ENCODE results near the gene MYO16.
"Not testable (repeated sequence)": the region's sequence is repeated elsewhere in the genome, so short reads cannot be mapped to it uniquely, and the experiment has no call there.

The MYO16 gene

DNA sequence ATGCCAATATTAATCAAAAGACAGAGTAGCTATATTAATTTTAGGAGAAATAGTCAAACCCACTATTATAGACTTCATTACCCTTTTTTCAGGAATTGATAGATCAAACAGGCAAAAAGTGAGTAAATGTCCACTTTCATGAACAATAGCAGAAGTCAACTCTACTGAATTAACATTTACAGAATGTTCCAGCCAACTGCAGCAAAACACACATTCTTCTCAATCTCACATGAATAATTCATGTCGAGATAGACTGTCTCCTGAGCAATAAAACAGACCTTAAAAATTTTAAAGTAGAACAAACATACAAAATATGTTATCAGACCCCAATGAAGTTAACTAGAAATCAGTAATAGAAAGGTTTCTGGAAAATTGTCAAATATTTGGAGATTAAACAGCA, 118.4 kb downstream of the MYO16 start:
- no peak for DNase-seq

DNA sequence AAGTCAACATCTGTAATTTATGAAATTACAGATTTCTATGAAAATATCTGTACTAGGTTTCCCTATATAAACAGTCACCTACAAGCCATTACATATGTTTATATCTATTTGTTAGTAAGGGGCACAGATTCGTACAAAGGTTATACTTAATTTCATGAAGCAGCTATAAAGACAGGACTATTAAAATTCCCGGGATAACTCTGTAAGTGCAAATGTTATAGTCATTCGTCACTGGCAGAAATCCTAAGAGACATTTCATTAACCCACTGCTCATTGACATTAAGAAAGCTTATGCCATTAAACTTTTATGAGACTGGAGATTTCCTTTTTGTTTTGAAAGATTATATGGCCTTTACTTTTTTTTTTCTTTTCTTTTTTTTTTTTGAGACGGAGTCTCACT, 122.9 kb downstream of the MYO16 start:
- DNase-seq: no peak

DNA sequence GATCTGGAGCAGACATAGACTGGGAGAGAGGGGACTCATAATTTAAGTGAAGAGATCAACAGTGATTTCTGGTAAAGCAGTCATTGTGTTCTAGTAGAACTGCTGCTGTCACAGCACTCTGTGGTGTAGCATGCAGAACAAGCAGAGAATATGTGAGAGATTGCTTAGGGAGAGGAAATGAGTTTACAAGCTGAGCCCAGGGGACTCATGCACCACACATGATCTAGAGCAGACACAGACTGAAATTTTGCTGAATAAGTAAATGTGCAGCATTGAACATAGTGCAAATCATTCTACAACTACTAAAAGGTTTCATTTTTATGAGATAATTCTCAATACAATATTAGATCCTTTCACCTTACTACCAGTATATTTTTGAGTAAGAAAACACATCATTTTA, 125.7 kb downstream of the MYO16 start:
- DNase-seq: peak; percentile 34

GRCh38 chr13:108760129-108760528, 130.7 kb downstream of the MYO16 start:
- no peak for DNase-seq

DNA sequence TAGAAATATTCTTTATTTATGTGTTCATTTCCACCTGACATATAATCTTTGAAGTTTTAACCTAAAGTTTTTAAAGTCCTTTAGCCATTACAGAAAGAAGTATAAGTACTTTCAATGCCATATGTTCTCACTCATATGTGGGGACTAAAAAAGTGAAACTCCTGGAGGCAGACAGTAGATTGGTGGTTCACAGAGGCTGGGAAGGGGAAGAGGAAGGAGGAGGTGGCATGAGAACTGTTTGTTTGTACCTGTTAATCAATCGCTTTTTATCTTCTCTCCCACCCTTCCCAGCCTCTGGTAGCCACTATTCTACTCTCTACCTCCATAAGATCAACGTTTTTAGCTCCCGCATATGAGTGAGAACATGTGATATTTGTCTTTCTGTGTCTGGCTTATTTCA, 131.1 kb downstream of the MYO16 start:
- no peak for DNase-seq

GRCh38 chr13:108768035-108768434, 138.6 kb downstream of the MYO16 start:
- no peak for DNase-seq

GRCh38 chr13:108769213-108770070, 140.0 kb downstream of the MYO16 start:
- no peak for DNase-seq

- no peak for DNase-seq
These were observed 146.2 kb downstream of the MYO16 start for GRCh38 chr13:108775597-108775996.

- DNase-seq: no peak
These were observed 147.2 kb downstream of the MYO16 start for GRCh38 chr13:108776650-108777049.

DNA sequence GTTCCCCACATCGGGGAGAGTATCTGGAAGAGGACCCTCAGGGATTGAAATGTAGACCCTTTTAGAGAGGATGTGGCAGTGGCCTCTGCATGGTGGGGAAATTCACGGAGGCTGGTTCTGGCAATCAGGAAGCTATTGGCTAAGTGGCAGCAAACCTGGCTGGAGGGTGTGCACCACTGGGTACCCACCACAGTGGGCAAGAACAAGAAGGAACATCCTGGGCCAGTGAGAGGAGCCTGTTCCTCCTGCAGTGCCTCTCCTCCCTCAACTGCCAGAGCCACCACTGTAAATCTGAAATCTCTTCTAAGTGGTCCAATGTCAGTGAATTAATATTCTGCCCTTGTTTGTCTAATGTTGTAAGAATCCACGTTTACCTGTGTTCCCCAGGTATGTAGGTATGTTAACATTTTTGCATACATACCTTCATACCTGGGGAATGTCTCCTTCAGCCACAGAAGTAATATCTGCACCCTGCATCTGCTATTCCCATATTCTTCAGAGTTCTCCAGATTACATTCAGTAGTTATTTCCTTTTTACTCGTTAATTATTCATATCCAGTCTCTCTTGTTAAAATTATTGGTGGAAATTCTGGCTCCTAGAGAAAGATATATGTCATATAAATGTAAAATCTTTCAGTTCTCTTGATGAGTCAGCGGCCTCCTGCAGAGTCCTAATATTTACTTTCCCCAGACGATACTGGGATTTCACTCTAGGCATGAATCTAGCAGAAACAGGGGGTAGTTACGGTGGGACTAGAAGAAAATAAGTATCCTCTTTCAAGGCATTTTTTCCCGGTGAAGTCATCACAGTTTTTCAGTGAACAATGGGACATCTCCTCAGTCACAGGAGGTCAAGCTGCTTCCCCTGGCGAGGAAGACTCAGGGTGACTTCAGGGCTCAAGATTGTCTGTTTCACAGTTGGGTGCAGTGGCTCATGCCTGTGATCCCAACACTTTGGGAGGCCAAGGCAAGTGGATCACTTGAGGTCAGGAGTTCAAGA, 148.3 kb downstream of the MYO16 start:
- no peak for DNase-seq

GRCh38 chr13:108779308-108779707, 149.9 kb downstream of the MYO16 start:
- DNase-seq: no peak

- no peak for DNase-seq
These were observed 151.3 kb downstream of the MYO16 start for GRCh38 chr13:108780706-108781105.

- no peak for DNase-seq
These were observed 151.9 kb downstream of the MYO16 start for GRCh38 chr13:108781312-108781711.

DNA sequence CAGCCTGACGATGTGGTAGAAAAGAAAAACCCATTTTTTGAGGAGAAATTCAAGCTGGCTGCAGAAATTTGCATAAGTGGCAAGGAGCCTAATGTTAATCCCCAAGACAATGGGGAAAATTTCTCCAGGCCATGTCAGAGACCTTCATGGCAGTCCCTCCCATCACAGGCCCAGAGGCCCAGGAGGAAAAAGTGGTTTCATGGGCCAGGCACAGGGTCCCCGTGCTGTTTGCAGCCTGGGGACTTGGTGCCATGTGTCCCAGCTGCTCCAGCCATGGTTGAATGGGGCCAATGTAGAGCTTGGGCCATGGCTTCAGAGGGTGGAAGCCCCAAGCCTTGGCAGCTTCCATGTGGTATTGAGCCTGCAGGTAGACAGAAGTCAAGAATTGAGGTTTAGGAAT, 153.1 kb downstream of the MYO16 start:
- DNase-seq: not testable (repeated sequence)

DNA sequence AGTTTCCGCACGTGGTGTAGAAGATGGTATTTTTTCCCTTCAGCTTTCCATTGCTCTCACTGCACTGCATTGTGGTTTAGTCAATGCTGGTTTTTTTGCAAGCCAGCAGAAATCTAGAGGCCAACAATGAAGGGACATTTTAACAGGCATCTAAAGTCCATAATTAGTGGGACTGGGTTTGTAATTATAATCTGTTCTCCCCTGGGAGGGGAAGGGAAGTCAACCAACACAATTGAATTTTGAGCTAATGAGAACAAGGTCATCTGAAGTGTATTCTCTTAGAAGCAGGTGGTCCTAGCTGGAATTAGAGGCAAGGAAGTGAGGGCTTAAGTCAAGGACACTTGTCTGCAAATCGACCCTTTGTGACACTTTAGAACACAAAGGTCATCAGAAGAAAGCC, 156.4 kb downstream of the MYO16 start:
- DNase-seq: no peak

- no peak for DNase-seq
These were observed 157.2 kb downstream of the MYO16 start for GRCh38 chr13:108786456-108787200.

- no peak for DNase-seq
These were observed 158.4 kb downstream of the MYO16 start for GRCh38 chr13:108787700-108788414.

- DNase-seq: no peak
These were observed 160.1 kb downstream of the MYO16 start for GRCh38 chr13:108789476-108789875.

GRCh38 chr13:108795841-108796240, 166.4 kb downstream of the MYO16 start:
- no peak for DNase-seq

DNA sequence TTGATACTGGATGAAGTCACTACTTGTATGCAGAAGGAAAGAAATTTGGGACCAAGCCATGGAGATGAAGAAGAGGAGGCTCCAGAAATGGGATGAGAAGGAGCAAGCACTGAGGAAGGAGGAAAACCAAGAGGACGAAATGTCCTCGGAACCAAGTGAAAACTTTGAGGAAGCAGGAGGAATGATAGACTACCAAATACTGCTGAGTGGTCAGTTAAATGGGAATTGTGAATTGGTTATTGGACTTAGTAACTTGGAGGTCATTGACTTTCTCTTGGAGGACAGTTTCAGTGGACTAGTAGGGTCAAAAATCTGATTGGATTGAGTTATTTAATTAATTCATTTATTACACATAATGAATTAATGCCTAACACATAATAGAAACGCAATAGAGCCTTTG, 167.9 kb downstream of the MYO16 start:
- DNase-seq: no peak

GRCh38 chr13:108807841-108808240, 178.4 kb downstream of the MYO16 start:
- DNase-seq: no peak

DNA sequence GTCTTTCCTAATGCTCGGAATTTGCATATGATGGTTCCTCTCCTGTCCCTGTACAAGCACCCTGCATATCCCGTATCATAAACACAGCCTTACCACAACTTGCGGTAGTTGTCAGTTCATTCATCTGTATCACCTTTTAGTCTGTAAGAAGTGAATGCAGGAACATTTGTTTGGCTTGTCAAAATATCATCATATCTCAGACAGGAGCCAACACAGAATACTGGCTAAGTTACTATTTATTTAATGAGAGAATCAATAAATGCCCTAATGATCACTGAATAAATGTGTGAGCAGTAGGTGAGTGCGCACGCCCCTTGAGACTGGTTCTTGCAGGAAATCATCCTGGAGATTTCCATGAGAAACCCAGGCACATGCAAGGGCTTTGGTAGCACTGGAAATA, 182.8 kb downstream of the MYO16 start:
- no peak for DNase-seq
